OCI-M1 (cell line): ENCODE data around the gene ELOVL5.
"Not testable (repeated sequence)": the region's sequence is repeated elsewhere in the genome, so short reads cannot be mapped to it uniquely, and the experiment has no call there.

Source experiments
- DNase-seq: peaks from one replicate; lab custom pipeline; 2025; lab: John Stamatoyannopoulos, UW

ELOVL5 gene

GRCh38 chr6:53348371-53349208, at the start of gene ELOVL5:
TSS of gene ELOVL5 (minus strand) at chr6:53348950. CDS start at chr6:53295699, 53,251 bp downstream.
- peak; percentile 99 for DNase-seq

GRCh38 chr6:53397283-53397682, 48.5 kb upstream of the ELOVL5 start:
- no peak for DNase-seq

- DNase-seq: no peak
Observed at GRCh38 chr6:53395986-53396385, 47.2 kb upstream of the ELOVL5 start.

- no peak for DNase-seq
Observed at GRCh38 chr6:53394704-53395103, 46.0 kb upstream of the ELOVL5 start.

- no peak for DNase-seq
Observed at GRCh38 chr6:53391170-53391569, 42.4 kb upstream of the ELOVL5 start.

- DNase-seq: no peak
Observed at GRCh38 chr6:53390010-53390409, 41.3 kb upstream of the ELOVL5 start.

- not testable (repeated sequence) for DNase-seq
Observed at GRCh38 chr6:53388615-53389014, 39.9 kb upstream of the ELOVL5 start.

- no peak for DNase-seq
Observed at GRCh38 chr6:53382421-53382820, 33.7 kb upstream of the ELOVL5 start.

GRCh38 chr6:53378208-53378607, 29.5 kb upstream of the ELOVL5 start:
- DNase-seq: no peak

DNA sequence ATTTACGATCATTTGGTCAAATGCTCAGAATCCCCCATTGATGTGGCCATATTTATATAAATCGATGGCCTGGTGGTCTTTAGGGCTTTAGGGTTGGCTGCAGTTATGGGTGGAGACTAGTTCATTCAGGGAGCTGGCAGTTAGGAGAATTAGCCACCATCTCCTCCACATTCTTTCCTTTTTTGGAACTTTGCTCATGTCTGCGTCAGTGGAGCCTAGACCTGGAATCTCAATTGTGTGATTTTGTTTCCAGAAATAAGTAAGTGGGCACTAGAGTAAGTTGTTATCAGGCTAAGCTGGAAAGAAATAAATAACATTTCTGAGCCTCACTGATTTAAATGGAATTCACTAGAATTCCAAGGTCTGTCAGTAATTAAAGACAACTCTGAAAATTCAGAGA, 29.0 kb upstream of the ELOVL5 start:
- DNase-seq: no peak

DNA sequence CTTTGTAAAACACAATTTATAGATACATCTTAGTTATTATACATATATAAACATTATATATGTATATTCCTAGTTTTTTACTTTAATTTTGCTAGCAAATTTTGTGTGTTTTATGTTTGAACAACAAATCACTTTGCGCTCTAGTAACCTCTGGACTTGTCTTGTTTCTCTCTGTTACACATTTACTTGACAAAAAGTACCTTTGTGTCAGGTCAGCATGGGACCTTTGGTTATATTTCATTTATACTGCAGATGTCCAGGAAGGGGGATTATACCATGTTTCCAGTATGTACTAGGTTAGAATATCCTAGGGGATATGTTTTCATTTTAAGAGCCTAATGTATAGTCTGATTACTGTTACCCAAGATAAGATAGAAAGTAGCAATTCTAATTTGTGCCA, 28.5 kb upstream of the ELOVL5 start:
- no peak for DNase-seq

- no peak for DNase-seq
Observed at GRCh38 chr6:53376661-53377226, 28.0 kb upstream of the ELOVL5 start.

DNA sequence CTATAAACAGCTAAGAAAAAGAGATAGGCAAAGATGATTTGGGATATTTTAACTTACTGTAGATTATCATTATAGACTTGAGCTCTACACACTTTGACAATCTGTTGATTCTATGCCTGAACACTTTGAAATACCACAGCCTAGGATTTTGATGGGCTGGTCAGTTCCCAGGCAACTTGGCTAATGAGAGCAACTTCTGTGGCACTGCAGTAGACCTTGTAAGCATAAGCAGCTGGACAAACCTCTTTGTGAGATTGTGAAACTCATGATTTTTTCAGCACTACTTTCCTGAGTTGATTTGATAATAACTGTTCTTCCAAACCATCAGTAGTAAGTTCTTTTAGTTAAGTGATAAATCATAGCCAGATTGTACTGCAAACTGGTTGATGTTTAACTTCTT, 27.1 kb upstream of the ELOVL5 start:
- DNase-seq: peak; percentile 17

- DNase-seq: no peak
Observed at GRCh38 chr6:53373638-53374037, 24.9 kb upstream of the ELOVL5 start.

GRCh38 chr6:53369876-53370515, 21.2 kb upstream of the ELOVL5 start:
- no peak for DNase-seq

GRCh38 chr6:53369051-53369450, 20.3 kb upstream of the ELOVL5 start:
- DNase-seq: no peak

- no peak for DNase-seq
Observed at GRCh38 chr6:53366128-53366641, 17.4 kb upstream of the ELOVL5 start.

- DNase-seq: no peak
Observed at GRCh38 chr6:53363341-53364079, 14.8 kb upstream of the ELOVL5 start.

DNA sequence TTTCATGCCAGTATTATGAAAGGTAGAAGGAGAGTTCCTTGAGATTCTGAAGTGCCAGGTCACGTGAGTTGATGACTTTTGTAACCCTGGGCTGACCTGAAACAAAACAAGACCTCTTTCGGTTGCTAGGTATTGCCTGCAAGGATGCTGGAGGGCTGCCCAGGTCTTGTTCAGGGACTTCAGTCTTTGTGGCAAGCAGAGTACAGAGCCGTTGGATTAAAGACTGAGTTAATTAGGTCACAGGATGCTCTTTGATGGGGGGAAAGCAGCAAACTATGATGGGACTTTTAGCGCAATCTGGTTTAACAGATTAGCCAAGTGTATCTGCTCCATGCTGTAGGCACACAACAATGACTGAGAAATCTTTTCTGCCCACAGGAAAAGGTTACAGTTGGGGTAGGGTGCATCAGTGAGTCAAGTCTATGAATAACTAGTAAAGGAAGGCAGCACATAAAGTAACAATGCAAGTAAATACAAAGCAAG, 12.8 kb upstream of the ELOVL5 start:
- peak; percentile 48 for DNase-seq

DNA sequence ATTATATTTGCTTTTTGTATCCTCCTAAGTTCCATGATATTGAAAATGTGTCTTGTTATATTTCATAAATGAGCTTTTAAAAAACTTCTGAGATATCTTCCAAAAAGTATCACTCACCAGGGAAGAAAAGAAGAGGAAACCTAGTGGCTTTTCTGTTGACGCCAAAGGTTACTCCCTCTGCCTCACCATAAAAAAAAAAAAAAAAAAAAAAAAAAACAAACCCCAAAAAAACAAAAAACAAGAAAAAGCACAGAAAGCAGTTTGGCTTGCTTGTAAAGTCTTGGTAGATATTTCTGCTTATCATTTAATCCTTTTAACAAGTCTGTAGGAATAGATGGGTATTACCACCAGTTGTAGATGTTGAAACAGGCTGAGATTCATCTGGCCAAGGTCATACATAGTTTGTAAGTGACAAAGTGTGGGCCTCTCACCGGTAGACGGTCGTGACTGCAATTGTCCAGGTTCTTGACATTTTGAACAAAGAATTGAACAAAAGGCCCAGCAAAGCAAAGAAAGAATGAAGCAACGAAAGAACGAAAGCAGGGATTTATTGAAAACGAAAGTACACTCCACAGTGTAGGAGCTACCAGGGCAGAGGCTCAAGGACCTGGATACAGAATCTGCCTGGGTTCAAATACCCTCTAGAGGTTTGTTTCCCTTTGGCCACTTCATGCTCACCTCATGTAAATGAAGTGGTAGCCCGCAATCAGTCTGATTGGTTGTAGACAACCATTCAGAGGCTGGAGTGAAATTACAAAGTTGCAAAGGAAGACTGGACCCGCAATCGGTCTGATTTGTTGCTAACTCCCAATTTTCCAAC, 11.6 kb upstream of the ELOVL5 start:
- DNase-seq: peak; percentile 77

DNA sequence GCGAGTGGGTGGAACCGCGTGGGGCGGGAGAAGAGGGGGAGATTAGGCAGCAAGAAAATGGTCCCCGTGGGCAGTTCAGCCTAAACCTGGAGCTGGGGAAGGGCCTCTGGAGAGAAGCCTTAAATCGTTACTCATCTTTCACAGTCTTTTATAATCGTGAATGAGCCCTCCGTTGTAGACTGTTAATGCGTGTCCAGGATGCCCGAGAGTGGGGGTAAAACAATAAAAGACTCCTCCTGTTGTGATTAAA, 11.0 kb upstream of the ELOVL5 start:
- DNase-seq: no peak
